Large intestine (tissue), 3 donors: ENCODE measurements around the gene NINJ2. TPM values are rescaled to one million over a fixed set of nuclear protein-coding genes. Genes with fewer than 3 reads are reported as not detected.
"Not testable (repeated sequence)": the region's sequence is repeated elsewhere in the genome, so short reads cannot be mapped to it uniquely, and the experiment has no call there.

ENCODE experiments used
- DNase-seq, 2 donors: peaks; one replicate each; pipeline versions ENCODE4 v3.0.0 to v3.0.0-alpha.2; 2013
- H3K27ac ChIP-seq: one replicate; pipeline ENCODE4 v1.5.1; 2013; ENCODE audit warnings: low read length
- H3K27me3 ChIP-seq: 2 replicates; pipeline ENCODE4 v1.6.1; 2013; ENCODE audit warnings: low read length; ENCODE audit not compliant: control insufficient read depth, insufficient read depth
- H3K36me3 ChIP-seq: 2 replicates; pipeline ENCODE4 v1.6.1; 2013; ENCODE audit warnings: low read length; ENCODE audit not compliant: control insufficient read depth, insufficient read depth
- H3K4me1 ChIP-seq: one replicate; pipeline ENCODE4 v1.6.1; 2013; ENCODE audit warnings: low read length; ENCODE audit not compliant: control insufficient read depth, insufficient read depth
- H3K4me3 ChIP-seq: one replicate; pipeline ENCODE4 v1.5.1; 2013; ENCODE audit warnings: low read length
- H3K9me3 ChIP-seq: one replicate; pipeline ENCODE4 v1.6.1; 2013; ENCODE audit warnings: mild to moderate bottlenecking, low read depth, low read length, moderate library complexity; ENCODE audit not compliant: control insufficient read depth
- WGBS: methylation state at CpG from one replicate; pipeline ENCODE4 v1.1.5; 2013; ENCODE audit warnings: low lambda C conversion rate; ENCODE audit not compliant: insufficient coverage; 5-methylcytosine and 5-hydroxymethylcytosine counted together
- polyA plus RNA-seq: library from polyadenylated mRNA; unstranded; fragments of 120-200 nt; gene quantifications from one replicate; pipeline ENCODE4 v1.2.1, GENCODE V29; 2013

NINJ2 gene
- polyA plus RNA-seq, 1 donor = 2.8 TPM

GRCh38 chr12:641321-641720, 21.9 kb downstream of the NINJ2 start:
- H3K4me3 ChIP-seq, H3K36me3 ChIP-seq, DNase-seq, H3K4me1 ChIP-seq, H3K27ac ChIP-seq, H3K9me3 ChIP-seq, H3K27me3 ChIP-seq: not testable (repeated sequence)
- no CpG with 5 or more reads among the region's 11 CpGs for WGBS

GRCh38 chr12:640773-641172, 22.5 kb downstream of the NINJ2 start:
- Histone ChIP-seq H3K4me1 (no peaks in the 10 kb centered on the region), H3K36me3 (no peaks in the 10 kb centered on the region), H3K4me3 (no peak overlapping the region), H3K9me3 (no peaks in the 10 kb centered on the region), H3K27ac (no peak overlapping the region), H3K27me3 (no peaks in the 10 kb centered on the region)
- no CpG with 5 or more reads among the region's 3 CpGs for whole genome bisulfite sequencing
- DNase-seq = no peak

GRCh38 chr12:639988-640387, 23.3 kb downstream of the NINJ2 start:
- DNase-seq = no peak
- no peaks in the 10 kb centered on the region for H3K36me3 ChIP-seq
- H3K4me1 ChIP-seq = no peaks in the 10 kb centered on the region
- no peaks in the 10 kb centered on the region for H3K27me3 ChIP-seq
- no peak overlapping the region for H3K27ac ChIP-seq
- no peaks in the 10 kb centered on the region for H3K9me3 ChIP-seq
- WGBS = 100% methylated on average over 2 of the region's 5 CpGs
- H3K4me3 ChIP-seq = no peak overlapping the region

GRCh38 chr12:639566-639965, 23.7 kb downstream of the NINJ2 start:
- no peaks in the 10 kb centered on the region for H3K36me3 ChIP-seq
- no peaks in the 10 kb centered on the region for H3K27me3 ChIP-seq
- no peaks in the 10 kb centered on the region for H3K9me3 ChIP-seq
- H3K4me1 ChIP-seq = no peaks in the 10 kb centered on the region
- WGBS = no CpG with 5 or more reads among the region's 5 CpGs
- DNase-seq = no peak
- H3K27ac ChIP-seq = no peak overlapping the region
- H3K4me3 ChIP-seq = no peak overlapping the region

GRCh38 chr12:638953-639557, 24.2 kb downstream of the NINJ2 start:
- DNase-seq = no peak
- H3K36me3 ChIP-seq = no peaks in the 10 kb centered on the region
- H3K27ac ChIP-seq = no peak overlapping the region
- WGBS = no CpG with 5 or more reads among the region's 3 CpGs
- H3K4me3 ChIP-seq = no peak overlapping the region
- H3K4me1 ChIP-seq = no peaks in the 10 kb centered on the region
- no peaks in the 10 kb centered on the region for H3K27me3 ChIP-seq
- H3K9me3 ChIP-seq = no peaks in the 10 kb centered on the region

GRCh38 chr12:636632-637031, 26.6 kb downstream of the NINJ2 start:
- Histone ChIP-seq H3K4me3 (no peak overlapping the region), H3K36me3 (no peaks in the 10 kb centered on the region), H3K9me3 (no peaks in the 10 kb centered on the region), H3K27ac (no peak overlapping the region), H3K4me1 (no peaks in the 10 kb centered on the region), H3K27me3 (no peaks in the 10 kb centered on the region)
- WGBS = 100% methylated on average over 1 of the region's 4 CpGs
- no peak for DNase-seq

GRCh38 chr12:633731-634130, 29.5 kb downstream of the NINJ2 start:
- no peaks in the 10 kb centered on the region for H3K36me3 ChIP-seq
- no peaks in the 10 kb centered on the region for H3K4me1 ChIP-seq
- DNase-seq = no peak
- no peaks in the 10 kb centered on the region for H3K27me3 ChIP-seq
- no peak overlapping the region for H3K4me3 ChIP-seq
- 43% methylated on average over 1 of the region's 2 CpGs for WGBS
- H3K27ac ChIP-seq = no peak overlapping the region
- H3K9me3 ChIP-seq = no peaks in the 10 kb centered on the region

- no peaks in the 10 kb centered on the region for H3K9me3 ChIP-seq
- no peak overlapping the region for H3K4me3 ChIP-seq
- no peak overlapping the region for H3K27ac ChIP-seq
- DNase-seq = no peak
- no peaks in the 10 kb centered on the region for H3K27me3 ChIP-seq
- no peaks in the 10 kb centered on the region for H3K36me3 ChIP-seq
- H3K4me1 ChIP-seq = no peaks in the 10 kb centered on the region
- no CpG with 5 or more reads among the region's 7 CpGs for WGBS
Observed at GRCh38 chr12:632102-632696, 31.0 kb downstream of the NINJ2 start.

- 100% methylated on average over 2 of the region's 45 CpGs for WGBS
- Histone ChIP-seq H3K27me3 (no peaks in the 10 kb centered on the region), H3K4me1 (no peaks in the 10 kb centered on the region), H3K4me3 (no peak overlapping the region), H3K9me3 (no peaks in the 10 kb centered on the region), H3K27ac (no peak overlapping the region), H3K36me3 (no peaks in the 10 kb centered on the region)
- DNase-seq = peak in 1 of 2 donors; percentile 45
Observed at GRCh38 chr12:630656-631632, 32.3 kb downstream of the NINJ2 start.

- H3K27me3 ChIP-seq, H3K27ac ChIP-seq, H3K9me3 ChIP-seq, DNase-seq, H3K36me3 ChIP-seq, H3K4me1 ChIP-seq, H3K4me3 ChIP-seq: not testable (repeated sequence)
- WGBS = no CpG with 5 or more reads among the region's 1 CpG
Observed at GRCh38 chr12:628742-629078, 34.5 kb downstream of the NINJ2 start.
